BJ (cell line): ENCODE measurements around the gene IVNS1ABP. TPM values are rescaled to one million over a fixed set of nuclear protein-coding genes. Genes with fewer than 3 reads are reported as not detected.

Experiments used
- CTCF ChIA-PET: fragments of 350-600 bp; formaldehyde crosslinking; extraction: SDS; loops from one replicate; lab custom pipeline; 2021; ENCODE audit warnings: antibody characterized with exemption, inconsistent platforms; lab: Yijun Ruan, JAX
- POLR2A ChIA-PET: fragments of 300-600 bp; sonication (Branson Sonifier 250); formaldehyde crosslinking; extraction: SDS; loops from one replicate; lab custom pipeline; 2021; ENCODE audit warnings: antibody characterized with exemption; lab: Charles Lee
- DNase-seq: peaks from one replicate; pipeline ENCODE4 v3.0.0-alpha.2; 2011; ENCODE audit warnings: low read depth
- H3K27me3 ChIP-seq: 2 replicates; pipeline ENCODE4 v1.6.0; 2011; ENCODE audit warnings: low read length; ENCODE audit not compliant: control insufficient read depth, insufficient read depth
- H3K36me3 ChIP-seq: 2 replicates; pipeline ENCODE4 v1.5.1; 2011; ENCODE audit warnings: low read length; ENCODE audit not compliant: control insufficient read depth, insufficient read depth
- H3K4me3 ChIP-seq: 2 replicates; pipeline ENCODE4 v1.5.1; 2011; ENCODE audit warnings: low read depth, mild to moderate bottlenecking, control low read depth, low read length
- polyA plus RNA-seq: library from polyadenylated mRNA; depleted of rRNA; stranded (reverse); fragments of >200 nt; gene quantifications from 2 replicates; pipeline ENCODE4 v1.2.3, GENCODE V29; 2011
- TF ChIP-seq, protein P1 (sequence below): IDR thresholded peaks from 2 replicates; pipeline ENCODE4 v1.5.1; 2011; ENCODE audit warnings: low read depth, mild to moderate bottlenecking, control low read depth, inconsistent platforms, low read length, moderate library complexity; ENCODE audit not compliant: insufficient read depth

The IVNS1ABP gene
- polyA plus RNA-seq, 1 experiment: 48.1 TPM

DNA sequence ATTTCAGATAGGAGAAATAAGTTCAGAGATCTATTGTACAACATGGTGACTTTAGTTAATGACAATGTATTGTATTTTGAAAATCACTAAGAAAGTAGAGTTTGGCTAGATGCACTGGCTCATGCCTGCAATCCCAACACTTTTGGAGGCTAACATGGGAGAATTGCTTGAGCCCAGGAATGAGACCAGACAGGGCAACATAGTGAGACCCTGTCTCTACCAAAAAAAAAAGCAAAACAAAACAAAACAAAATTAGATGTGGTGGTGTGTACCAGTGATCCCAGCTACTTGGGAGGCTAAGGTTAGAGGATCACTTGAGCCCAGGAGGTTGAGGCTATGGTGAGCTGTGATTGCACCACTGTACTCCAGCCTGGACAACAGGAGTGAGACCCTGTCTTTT is 27.2 kb downstream of the IVNS1ABP start:
- H3K4me3 ChIP-seq: no peak overlapping the region
- H3K27me3 ChIP-seq: no peaks in the 10 kb centered on the region
- TF ChIP-seq, protein P1, sequence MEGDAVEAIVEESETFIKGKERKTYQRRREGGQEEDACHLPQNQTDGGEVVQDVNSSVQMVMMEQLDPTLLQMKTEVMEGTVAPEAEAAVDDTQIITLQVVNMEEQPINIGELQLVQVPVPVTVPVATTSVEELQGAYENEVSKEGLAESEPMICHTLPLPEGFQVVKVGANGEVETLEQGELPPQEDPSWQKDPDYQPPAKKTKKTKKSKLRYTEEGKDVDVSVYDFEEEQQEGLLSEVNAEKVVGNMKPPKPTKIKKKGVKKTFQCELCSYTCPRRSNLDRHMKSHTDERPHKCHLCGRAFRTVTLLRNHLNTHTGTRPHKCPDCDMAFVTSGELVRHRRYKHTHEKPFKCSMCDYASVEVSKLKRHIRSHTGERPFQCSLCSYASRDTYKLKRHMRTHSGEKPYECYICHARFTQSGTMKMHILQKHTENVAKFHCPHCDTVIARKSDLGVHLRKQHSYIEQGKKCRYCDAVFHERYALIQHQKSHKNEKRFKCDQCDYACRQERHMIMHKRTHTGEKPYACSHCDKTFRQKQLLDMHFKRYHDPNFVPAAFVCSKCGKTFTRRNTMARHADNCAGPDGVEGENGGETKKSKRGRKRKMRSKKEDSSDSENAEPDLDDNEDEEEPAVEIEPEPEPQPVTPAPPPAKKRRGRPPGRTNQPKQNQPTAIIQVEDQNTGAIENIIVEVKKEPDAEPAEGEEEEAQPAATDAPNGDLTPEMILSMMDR: no peak
- no peak for DNase-seq
- ChIA-PET POLR2A (no interaction called here), CTCF (interaction anchor here (1.0 kb wide), 1 partner anchor 16 kb away, joined by 3 read pairs; no protein-coding TSS in a partner anchor)
- H3K36me3 ChIP-seq: 0 out of 2 replicates have a peak, but pooled peaks cover 1% of the 10 kb centered on the region

DNA sequence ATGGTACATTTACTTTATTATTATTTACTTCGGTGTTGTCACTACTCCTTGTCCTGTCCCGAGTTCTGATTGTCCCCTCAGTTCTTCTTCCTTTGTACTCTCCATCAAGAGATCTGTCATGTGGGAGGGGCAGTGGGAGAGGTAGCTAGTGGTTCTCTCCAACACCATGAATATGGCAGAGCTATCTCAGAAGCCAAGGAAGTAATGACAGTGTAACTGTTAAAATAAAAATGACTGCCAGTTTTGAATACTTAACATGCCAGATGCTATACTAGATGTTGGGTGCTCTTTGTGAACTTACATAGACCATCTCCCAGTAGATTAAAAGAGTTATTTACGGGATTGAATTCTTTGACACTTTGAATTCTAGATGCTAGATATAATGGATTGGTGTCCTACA is 28.6 kb downstream of the IVNS1ABP start:
- no peak for DNase-seq
- Histone ChIP-seq H3K36me3 (0 out of 2 replicates have a peak, but pooled peaks cover 1% of the 10 kb centered on the region), H3K4me3 (no peak overlapping the region), H3K27me3 (no peaks in the 10 kb centered on the region)
- CTCF ChIA-PET: interaction anchor here (0.6 kb wide), 1 partner anchor 43 kb away, joined by 3 read pairs; no protein-coding TSS in a partner anchor
- TF ChIP-seq, protein P1: no peak
- POLR2A ChIA-PET: no interaction called here

DNA sequence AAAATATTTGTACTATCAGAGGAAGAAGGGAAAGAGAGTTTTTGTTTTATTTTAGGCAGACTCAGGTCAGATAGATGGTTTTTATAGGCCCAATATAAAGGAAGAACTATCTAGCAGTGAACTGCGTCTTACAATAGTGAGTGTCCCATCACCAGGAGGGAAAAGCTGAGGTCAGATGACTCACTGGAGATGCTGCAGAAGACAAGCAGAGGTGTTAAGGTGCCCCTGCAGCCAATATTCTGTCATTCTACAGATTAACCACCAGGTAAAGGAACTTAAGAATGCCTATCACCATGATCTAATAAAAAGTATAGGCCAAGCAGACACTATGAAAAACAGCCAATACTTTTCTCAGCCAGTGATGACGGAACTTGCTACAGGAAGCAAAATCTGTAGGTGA is 29.6 kb downstream of the IVNS1ABP start:
- Histone ChIP-seq H3K36me3 (no peaks in the 10 kb centered on the region), H3K27me3 (no peaks in the 10 kb centered on the region), H3K4me3 (no peak overlapping the region)
- TF ChIP-seq, protein P1: no peak
- ChIA-PET CTCF (interaction anchor here (1.1 kb wide), 1 partner anchor 11 kb away, joined by 3 read pairs; no protein-coding TSS in a partner anchor), POLR2A (no interaction called here)
- DNase-seq: no peak

DNA sequence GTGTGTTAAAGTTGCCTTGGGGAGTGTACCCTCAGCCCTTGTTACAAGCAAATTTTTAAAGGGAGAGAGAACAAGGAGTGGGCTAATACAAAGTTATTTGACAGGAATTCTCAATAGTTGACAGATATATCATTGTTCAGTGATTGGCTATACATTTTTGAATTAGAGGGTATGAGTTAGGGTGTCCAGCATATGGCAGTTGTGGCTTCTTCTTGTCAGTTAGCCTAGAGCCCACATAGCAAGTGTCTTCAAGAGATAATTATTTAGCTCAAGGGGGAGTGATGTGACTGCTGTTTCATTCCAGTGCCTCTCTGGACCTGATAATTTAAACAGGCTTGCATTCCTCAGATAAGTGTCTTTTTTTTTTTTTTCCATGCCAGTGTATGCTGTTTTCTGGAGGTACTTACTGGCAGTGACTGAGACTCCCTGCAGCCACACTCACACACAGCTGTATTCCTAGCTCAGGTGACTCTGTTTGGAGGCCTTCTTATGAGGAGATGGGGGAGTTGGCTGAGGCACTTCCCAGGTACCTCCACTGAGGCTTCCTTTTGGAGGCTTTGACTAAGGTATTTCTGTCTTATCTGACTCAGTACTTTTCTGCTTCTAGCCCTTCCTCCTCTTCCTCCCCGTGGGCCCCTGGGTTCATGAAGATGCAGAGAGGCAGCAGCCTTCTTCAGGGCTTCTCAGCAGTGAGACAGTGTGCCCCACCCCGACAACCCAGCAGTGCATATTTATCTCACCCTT is 32.3 kb downstream of the IVNS1ABP start:
- CTCF ChIA-PET: interaction anchor here (0.6 kb wide), 1 partner anchor 36 kb away, joined by 3 read pairs; no protein-coding TSS in a partner anchor
- Histone ChIP-seq H3K36me3 (no peaks in the 10 kb centered on the region), H3K27me3 (no peaks in the 10 kb centered on the region), H3K4me3 (no peak overlapping the region)
- TF ChIP-seq, protein P1: no peak
- POLR2A ChIA-PET: no interaction called here
- DNase-seq: no peak

DNA sequence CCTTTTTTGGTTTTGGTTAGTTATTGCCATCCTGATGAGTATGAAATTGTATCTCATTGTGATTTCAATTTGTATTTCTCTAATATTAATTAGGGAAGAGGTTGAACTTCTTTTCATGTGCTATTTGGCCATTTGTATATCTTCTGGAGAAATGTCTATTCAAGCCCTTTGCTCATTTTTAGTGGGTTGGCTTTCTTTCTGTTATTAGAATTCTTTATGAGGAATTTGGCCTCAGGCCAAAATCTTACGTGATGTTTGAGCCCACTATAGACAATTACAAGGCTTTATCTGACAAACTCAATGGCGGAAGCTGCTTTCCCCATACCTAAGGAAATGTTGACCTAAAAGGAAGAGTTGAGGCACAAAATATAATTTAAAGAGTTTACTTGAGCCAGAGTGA is 32.9 kb downstream of the IVNS1ABP start:
- POLR2A ChIA-PET: no interaction called here
- DNase-seq: no peak
- Histone ChIP-seq H3K27me3 (no peaks in the 10 kb centered on the region), H3K36me3 (no peaks in the 10 kb centered on the region), H3K4me3 (no peak overlapping the region)
- TF ChIP-seq, protein P1: no peak
- CTCF ChIA-PET: interaction anchor here (0.6 kb wide), 1 partner anchor 35 kb away, joined by 3 read pairs; no protein-coding TSS in a partner anchor
